Tibial nerve (tissue), 4 donors: ENCODE data around the gene SNX25. TPM values are rescaled to one million over a fixed set of nuclear protein-coding genes. Genes with fewer than 3 reads are reported as not detected.

Source experiments
- DNase-seq, 2 donors: peaks; one replicate each; pipeline ENCODE4 v3.0.0-alpha.2; 2019; ENCODE audit warnings: low spot score in 2 of 2
- H3K27ac ChIP-seq, 4 donors: fragments of 200-600 bp; sonication (generic) in 3 of 4; one replicate each; pipeline ENCODE4 v1.5.1; 2017 to 2019; ENCODE audit warnings: mild to moderate bottlenecking in 1 of 4
- H3K27me3 ChIP-seq, 2 donors: fragments of 200-600 bp; sonication (generic) in 1 of 2; one replicate each; pipeline versions ENCODE4 v1.5.1 to v1.6.0; 2017 to 2019
- H3K36me3 ChIP-seq, 3 donors: fragments of 200-600 bp; sonication (generic); one replicate each; pipeline ENCODE4 v1.5.1; 2018 to 2019
- H3K4me1 ChIP-seq, 4 donors: fragments of 200-600 bp; sonication (generic) in 3 of 4; one replicate each; pipeline ENCODE4 v1.5.1; 2017 to 2019
- H3K4me3 ChIP-seq, 4 donors: fragments of 200-600 bp; sonication (generic) in 3 of 4; one replicate each; pipeline ENCODE4 v1.5.1; 2017 to 2019; ENCODE audit warnings: mild to moderate bottlenecking in 1 of 4, moderate library complexity in 1 of 4
- H3K9me3 ChIP-seq, 4 donors: fragments of 200-600 bp; sonication (generic) in 3 of 4; one replicate each; pipeline ENCODE4 v1.5.1; 2017 to 2019
- EP300 ChIP-seq, 2 donors: sonication (generic); formaldehyde crosslinking; IDR thresholded peaks; one replicate each; pipeline ENCODE4 v1.6.1; 2017; ENCODE audit warnings: antibody characterized with exemption in 2 of 2, mild to moderate bottlenecking in 1 of 2
- POLR2A ChIP-seq, 2 donors: fragments of 450-650 bp; IDR thresholded peaks; one replicate each; pipeline ENCODE4 v1.6.1; 2017; ENCODE audit warnings: antibody characterized with exemption in 2 of 2, mild to moderate bottlenecking in 2 of 2, moderate library complexity in 2 of 2
- WGBS, 2 donors: methylation state at CpG; one replicate each; pipeline ENCODE4 v1.1.5; 2018; 5-methylcytosine and 5-hydroxymethylcytosine counted together
- total RNA-seq, 4 donors: library from RNA; depleted of rRNA; stranded (reverse); fragments of >200 nt; gene quantifications; one replicate each; pipeline ENCODE4 v1.1.0, GENCODE V29; 2016
- TF ChIP-seq, protein P1 (sequence below), 5 experiments: fragments of 200-600 bp in 3 of 5; fragments of 450-650 bp in 2 of 5; sonication (generic) in 3 of 5; IDR thresholded peaks; one replicate each; pipeline ENCODE4 v1.5.1; 2016 to 2019; ENCODE audit warnings: antibody characterized with exemption in 5 of 5, mild to moderate bottlenecking in 3 of 5, moderate library complexity in 2 of 5

SNX25 gene
- total RNA-seq, 4 donors from 2014 or later: 17.7 to 29.4 (median 23.5) TPM

DNA sequence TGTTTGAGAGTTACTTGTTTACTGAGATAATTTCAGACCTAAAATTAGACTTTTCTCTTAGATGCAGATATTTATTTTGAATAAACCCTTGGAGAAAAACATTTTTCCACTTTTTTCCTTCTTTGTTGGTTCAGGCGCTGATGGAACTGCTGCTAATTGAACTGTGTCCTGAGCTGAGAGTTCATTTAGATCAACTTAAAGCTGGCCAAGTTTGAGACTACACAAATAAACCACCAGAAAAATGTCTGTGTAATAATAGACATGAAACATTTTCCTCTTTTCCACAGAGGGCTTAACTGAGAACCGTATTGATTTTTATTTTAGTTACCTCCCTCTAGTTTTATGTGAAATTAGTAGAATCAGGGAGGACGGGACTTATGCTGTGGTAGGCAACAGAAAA, 153.9 kb downstream of the SNX25 start:
- H3K4me3 ChIP-seq: no peak overlapping the region
- H3K9me3 ChIP-seq: no peaks in the 10 kb centered on the region
- H3K27ac ChIP-seq: no peak overlapping the region
- no peaks in the 10 kb centered on the region for H3K27me3 ChIP-seq
- TF ChIP-seq POLR2A (IDR thresholded peaks at IDR 0.05): no peak
- TF ChIP-seq, protein P1, sequence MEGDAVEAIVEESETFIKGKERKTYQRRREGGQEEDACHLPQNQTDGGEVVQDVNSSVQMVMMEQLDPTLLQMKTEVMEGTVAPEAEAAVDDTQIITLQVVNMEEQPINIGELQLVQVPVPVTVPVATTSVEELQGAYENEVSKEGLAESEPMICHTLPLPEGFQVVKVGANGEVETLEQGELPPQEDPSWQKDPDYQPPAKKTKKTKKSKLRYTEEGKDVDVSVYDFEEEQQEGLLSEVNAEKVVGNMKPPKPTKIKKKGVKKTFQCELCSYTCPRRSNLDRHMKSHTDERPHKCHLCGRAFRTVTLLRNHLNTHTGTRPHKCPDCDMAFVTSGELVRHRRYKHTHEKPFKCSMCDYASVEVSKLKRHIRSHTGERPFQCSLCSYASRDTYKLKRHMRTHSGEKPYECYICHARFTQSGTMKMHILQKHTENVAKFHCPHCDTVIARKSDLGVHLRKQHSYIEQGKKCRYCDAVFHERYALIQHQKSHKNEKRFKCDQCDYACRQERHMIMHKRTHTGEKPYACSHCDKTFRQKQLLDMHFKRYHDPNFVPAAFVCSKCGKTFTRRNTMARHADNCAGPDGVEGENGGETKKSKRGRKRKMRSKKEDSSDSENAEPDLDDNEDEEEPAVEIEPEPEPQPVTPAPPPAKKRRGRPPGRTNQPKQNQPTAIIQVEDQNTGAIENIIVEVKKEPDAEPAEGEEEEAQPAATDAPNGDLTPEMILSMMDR (IDR thresholded peaks at IDR 0.05): no peak
- TF ChIP-seq EP300 (IDR thresholded peaks at IDR 0.05): no peak
- no peak for DNase-seq
- WGBS, 2 donors: 57 to 60% methylated on average over 3 of the region's 3 CpGs
- no peaks in the 10 kb centered on the region for H3K4me1 ChIP-seq
- peaks cover 0 to 17% (median 0%) of the 10 kb centered on the region in 3 donors for H3K36me3 ChIP-seq

DNA sequence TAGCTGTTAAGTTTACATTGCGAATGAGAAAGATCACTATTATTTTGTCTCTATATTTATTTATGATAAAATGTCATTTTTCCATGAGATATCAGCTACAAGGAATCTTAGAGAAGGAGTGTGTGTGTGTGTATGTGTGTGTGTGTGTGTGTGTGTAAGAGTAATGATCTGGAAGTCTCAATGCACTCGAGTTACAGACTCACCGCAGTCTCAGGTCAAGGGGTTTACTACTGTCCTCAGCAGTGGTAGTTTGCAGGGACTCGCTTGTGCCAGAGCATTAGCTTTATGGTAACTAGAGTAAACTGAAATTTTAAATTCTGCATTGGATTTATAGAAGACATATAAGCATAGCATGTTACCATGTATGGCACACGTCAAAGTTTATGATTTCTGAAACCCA, 155.5 kb downstream of the SNX25 start:
- WGBS, 2 donors: 87 to 95% methylated on average over 5 of the region's 5 CpGs

DNA sequence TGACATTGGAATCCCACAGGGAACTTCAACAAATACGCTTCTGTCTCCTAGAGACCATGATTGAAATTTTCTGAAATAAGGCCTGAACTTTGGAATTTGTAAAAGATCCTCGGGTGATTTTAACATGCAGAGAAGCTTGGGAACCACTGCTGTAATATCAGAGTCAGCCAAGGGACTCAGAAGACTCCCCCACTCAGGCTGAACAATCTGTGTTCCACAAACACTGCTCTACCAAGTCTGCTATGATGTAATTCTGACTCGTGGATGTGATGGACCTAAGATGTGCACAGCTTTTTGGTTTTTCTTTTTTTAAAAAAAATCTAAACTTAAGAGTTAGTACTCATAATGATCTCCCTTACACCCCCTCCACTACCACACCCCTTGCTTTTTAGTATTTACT, 160.3 kb downstream of the SNX25 start:
- DNase-seq: no peak
- H3K4me3 ChIP-seq: no peak overlapping the region
- H3K9me3 ChIP-seq: no peaks in the 10 kb centered on the region
- 57 to 58% methylated on average over 3 of the region's 3 CpGs for WGBS, 2 donors
- no peaks in the 10 kb centered on the region for H3K27me3 ChIP-seq
- H3K4me1 ChIP-seq: no peaks in the 10 kb centered on the region
- no peak overlapping the region for H3K27ac ChIP-seq
- TF ChIP-seq EP300 (IDR thresholded peaks at IDR 0.05) (no peak), POLR2A (IDR thresholded peaks at IDR 0.05) (no peak)
- TF ChIP-seq, protein P1 (IDR thresholded peaks at IDR 0.05): no peak
- H3K36me3 ChIP-seq: peaks cover 0 to 42% (median 0%) of the 10 kb centered on the region in 3 donors

More for the DNA sequence above, 155.5 kb downstream of the SNX25 start:
- Histone ChIP-seq H3K27ac (no peak overlapping the region), H3K9me3 (no peaks in the 10 kb centered on the region), H3K4me1 (no peaks in the 10 kb centered on the region), H3K4me3 (no peak overlapping the region), H3K36me3 (peaks cover 0 to 9% (median 0%) of the 10 kb centered on the region in 3 donors), H3K27me3 (no peaks in the 10 kb centered on the region)
- TF ChIP-seq, protein P1 (IDR thresholded peaks at IDR 0.05): no peak
- no peak for DNase-seq

- no peak overlapping the region for H3K4me3 ChIP-seq
- H3K36me3 ChIP-seq: peaks cover 0 to 42% (median 0%) of the 10 kb centered on the region in 3 donors
- no peak for DNase-seq
- 90 to 94% methylated on average over 11 of the region's 11 CpGs for WGBS, 2 donors
- no peak overlapping the region for H3K27ac ChIP-seq
- TF ChIP-seq, protein P1 (IDR thresholded peaks at IDR 0.05): no peak
- TF ChIP-seq EP300 (IDR thresholded peaks at IDR 0.05) (no peak), POLR2A (IDR thresholded peaks at IDR 0.05) (no peak)
- H3K4me1 ChIP-seq: no peaks in the 10 kb centered on the region
- H3K9me3 ChIP-seq: no peaks in the 10 kb centered on the region
- no peaks in the 10 kb centered on the region for H3K27me3 ChIP-seq
Measured at GRCh38 chr4:185370268-185370949, 161.0 kb downstream of the SNX25 start.

DNA sequence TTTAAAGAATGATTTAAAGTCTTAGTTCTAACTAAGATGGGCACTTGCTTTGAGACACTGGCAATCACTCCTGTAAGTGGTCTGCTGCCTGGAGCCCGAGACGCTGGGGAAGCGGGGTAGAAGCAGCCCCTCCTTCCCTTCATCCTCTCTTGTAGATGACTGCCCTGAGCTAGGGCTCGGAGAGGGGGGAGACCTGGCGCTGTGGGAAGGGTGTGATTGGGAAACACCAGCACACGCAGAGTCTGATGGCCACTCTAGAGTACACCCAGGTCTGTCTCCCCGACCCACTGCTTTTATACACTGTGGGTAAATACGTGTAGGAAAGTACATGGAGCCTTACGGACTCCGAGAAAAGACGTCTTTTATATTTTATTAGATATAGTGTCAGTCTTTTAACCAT, 162.3 kb downstream of the SNX25 start:
- H3K4me1 ChIP-seq: no peaks in the 10 kb centered on the region
- H3K36me3 ChIP-seq: peaks cover 0 to 42% (median 0%) of the 10 kb centered on the region in 3 donors
- H3K4me3 ChIP-seq: no peak overlapping the region
- no peak for DNase-seq
- TF ChIP-seq POLR2A (IDR thresholded peaks at IDR 0.05): no peak
- TF ChIP-seq, protein P1 (IDR thresholded peaks at IDR 0.05): no peak
- TF ChIP-seq EP300 (IDR thresholded peaks at IDR 0.05): no peak
- WGBS, 2 donors: 85 to 91% methylated on average over 11 of the region's 11 CpGs
- H3K9me3 ChIP-seq: no peaks in the 10 kb centered on the region
- no peaks in the 10 kb centered on the region for H3K27me3 ChIP-seq
- no peak overlapping the region for H3K27ac ChIP-seq
